Spleen (tissue), 7 donors: ENCODE data around the gene RESP18.

ENCODE experiments used
- POLR2A ChIP-seq, 3 donors: fragments of 450-650 bp; IDR thresholded peaks; one replicate each; pipeline ENCODE4 v1.5.1; 2017; ENCODE audit warnings: antibody characterized with exemption in 3 of 3, mild to moderate bottlenecking in 1 of 3
- POLR2AphosphoS5 ChIP-seq, 3 donors: sonication (generic); formaldehyde crosslinking; IDR thresholded peaks; one replicate each; pipeline ENCODE4 v1.5.1; 2017; ENCODE audit warnings: antibody characterized with exemption in 3 of 3
- TF ChIP-seq, protein P1 (sequence below), 11 experiments: fragments of 200-600 bp in 7 of 11; fragments of 450-650 bp in 4 of 11; sonication (generic) in 4 of 11; IDR thresholded peaks in 8 of 11; conservative IDR thresholded peaks in 3 of 11; 1 replicate in 7 of 11; 2 replicates in 4 of 11; pipeline versions ENCODE4 v1.4.0 to v1.8.0; 2016 to 2021; ENCODE audit warnings: antibody characterized with exemption in 11 of 11, inconsistent platforms in 4 of 11, mild to moderate bottlenecking in 1 of 11
- donor health status: DM: no; HTN: no; CAD: no; lungs with moderate emphysema.
- donor health status: DM: no; HTN: no; CAD: no.
- donor health status: DM: no; HTN: no; CAD: no.

DNA sequence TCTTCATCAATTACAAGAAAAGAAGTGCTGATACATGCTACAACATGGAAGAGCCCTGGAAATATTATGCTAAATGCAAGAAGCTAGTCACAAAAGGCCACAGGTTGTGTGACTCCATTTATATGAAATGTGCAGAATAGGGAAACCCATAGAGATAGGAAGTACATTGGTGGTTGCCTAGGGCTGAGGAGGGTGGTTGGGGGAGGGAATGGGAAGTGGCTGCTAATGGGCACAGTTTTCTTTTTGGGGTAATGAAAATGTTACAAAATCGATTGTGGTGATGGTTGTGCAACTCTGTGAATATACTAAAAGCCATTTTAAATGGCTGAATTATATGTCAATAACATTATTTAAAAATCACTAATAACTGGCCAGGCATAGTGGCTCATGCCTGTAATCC lies 24.3 kb upstream of the RESP18 start:
- TF ChIP-seq POLR2A (IDR thresholded peaks at IDR 0.05): no peak
- TF ChIP-seq, protein P1, sequence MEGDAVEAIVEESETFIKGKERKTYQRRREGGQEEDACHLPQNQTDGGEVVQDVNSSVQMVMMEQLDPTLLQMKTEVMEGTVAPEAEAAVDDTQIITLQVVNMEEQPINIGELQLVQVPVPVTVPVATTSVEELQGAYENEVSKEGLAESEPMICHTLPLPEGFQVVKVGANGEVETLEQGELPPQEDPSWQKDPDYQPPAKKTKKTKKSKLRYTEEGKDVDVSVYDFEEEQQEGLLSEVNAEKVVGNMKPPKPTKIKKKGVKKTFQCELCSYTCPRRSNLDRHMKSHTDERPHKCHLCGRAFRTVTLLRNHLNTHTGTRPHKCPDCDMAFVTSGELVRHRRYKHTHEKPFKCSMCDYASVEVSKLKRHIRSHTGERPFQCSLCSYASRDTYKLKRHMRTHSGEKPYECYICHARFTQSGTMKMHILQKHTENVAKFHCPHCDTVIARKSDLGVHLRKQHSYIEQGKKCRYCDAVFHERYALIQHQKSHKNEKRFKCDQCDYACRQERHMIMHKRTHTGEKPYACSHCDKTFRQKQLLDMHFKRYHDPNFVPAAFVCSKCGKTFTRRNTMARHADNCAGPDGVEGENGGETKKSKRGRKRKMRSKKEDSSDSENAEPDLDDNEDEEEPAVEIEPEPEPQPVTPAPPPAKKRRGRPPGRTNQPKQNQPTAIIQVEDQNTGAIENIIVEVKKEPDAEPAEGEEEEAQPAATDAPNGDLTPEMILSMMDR (IDR thresholded peaks at IDR 0.05 in 8 of 11, conservative IDR thresholded peaks at IDR 0.05 in 3 of 11): no peak
- no peak for TF ChIP-seq POLR2AphosphoS5 (IDR thresholded peaks at IDR 0.05)
